Left colon (tissue), 2 donors: ENCODE measurements around the gene NF1. TPM values are rescaled to one million over a fixed set of nuclear protein-coding genes. Genes with fewer than 3 reads are reported as not detected.
A peak's percentile ranks its signal among the peaks of the same experiment; 100 is the strongest.
"Not testable (repeated sequence)": the region's sequence is repeated elsewhere in the genome, so short reads cannot be mapped to it uniquely, and the experiment has no call there.

Experiments used
- ATAC-seq: fragments of 200-7000 bp; cut with Tn5 transposase; one replicate; pipeline ENCODE4 v1.9.1; 2020; ENCODE audit warnings: mild to moderate bottlenecking, moderate library complexity
- DNase-seq, 2 donors: peaks; one replicate each; pipeline ENCODE4 v3.0.0-alpha.2; 2020
- intact Hi-C, 2 donors: fragments of 100-400 bp; cut with DNase I in 1 of 2; cut with micrococcal nuclease in 1 of 2; formaldehyde crosslinking; loops; one replicate each; pipeline versions ENCODE4 v1.11.2 to v1.14.0; 2022; cut with DNase I, micrococcal nuclease
- total RNA-seq, 2 donors: library from RNA; stranded (reverse); fragmentation: NEBNext Ultra II Directional; extraction: Animal tissue kit (Norgen Biotek cat#: 25700); gene quantifications; one replicate each; pipeline ENCODE4 v1.2.1, GENCODE V29; 2021
- donor health status: DM: no; HTN: no; CAD: no.
- donor health status: DM: yes; HTN: yes; CAD: no.

NF1 gene
- total RNA-seq, 2 donors from 2014 or later = 48.9 to 61.4 TPM

DNA sequence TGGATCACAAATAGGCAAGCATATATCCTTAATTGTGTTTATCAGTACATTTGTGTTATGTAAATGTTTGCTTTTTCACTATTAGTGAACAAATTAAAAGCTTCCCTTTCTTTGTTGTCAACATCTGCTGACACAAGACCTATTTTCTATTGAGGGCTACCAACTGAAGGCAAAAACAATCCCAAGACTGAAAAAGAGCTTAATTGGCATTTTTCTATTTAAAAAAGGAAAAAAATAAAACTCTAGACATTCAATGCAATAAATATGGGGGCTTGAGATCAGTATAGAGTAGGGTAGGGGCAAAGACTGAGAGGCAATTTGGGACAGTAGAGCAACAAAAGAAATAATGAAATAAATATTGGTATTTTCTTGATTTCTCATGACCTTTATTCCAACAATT lies 178.0 kb downstream of the NF1 start:
- no peak for ATAC-seq
- intact Hi-C loops = no loop called here
- DNase-seq = no peak

- intact Hi-C loops = no loop called here
- ATAC-seq (no peak), DNase-seq (no peak)
Observed at GRCh38 chr17:31273516-31273915, 178.7 kb downstream of the NF1 start.

GRCh38 chr17:31274252-31274651 lies 179.5 kb downstream of the NF1 start:
- ATAC-seq (no peak), DNase-seq (no peak)
- intact Hi-C loops = no loop called here

GRCh38 chr17:31275116-31275515 lies 180.3 kb downstream of the NF1 start:
- DNase-seq (no peak), ATAC-seq (no peak)
- intact Hi-C loops = no loop called here

GRCh38 chr17:31279401-31279800 lies 184.6 kb downstream of the NF1 start:
- ATAC-seq (no peak), DNase-seq (no peak)
- intact Hi-C loops = no loop called here

- DNase-seq = no peak
- no peak for ATAC-seq
- intact Hi-C loops = no loop called here
Observed at GRCh38 chr17:31281061-31281460, 186.3 kb downstream of the NF1 start.

DNA sequence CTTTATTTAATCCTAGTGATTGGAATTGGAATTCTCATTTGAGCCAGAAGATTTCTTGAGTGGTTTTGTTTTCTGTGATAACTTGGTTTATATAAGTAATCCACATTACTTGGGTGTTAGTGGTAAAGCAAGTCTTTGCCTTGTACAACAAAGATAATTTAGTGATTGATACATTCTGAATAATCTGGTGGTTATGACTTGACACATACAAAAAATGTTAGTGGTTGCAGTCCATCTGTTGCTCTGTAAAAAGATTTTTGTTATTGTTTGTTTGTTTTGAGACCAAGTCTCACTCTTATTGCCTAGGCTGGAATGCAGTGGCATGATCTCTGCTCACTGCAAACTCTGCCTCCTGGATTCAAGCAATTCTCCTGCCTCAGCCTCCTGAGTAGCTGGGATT lies 189.1 kb downstream of the NF1 start:
- DNase-seq (no peak), ATAC-seq (no peak)
- intact Hi-C loops = no loop called here

DNA sequence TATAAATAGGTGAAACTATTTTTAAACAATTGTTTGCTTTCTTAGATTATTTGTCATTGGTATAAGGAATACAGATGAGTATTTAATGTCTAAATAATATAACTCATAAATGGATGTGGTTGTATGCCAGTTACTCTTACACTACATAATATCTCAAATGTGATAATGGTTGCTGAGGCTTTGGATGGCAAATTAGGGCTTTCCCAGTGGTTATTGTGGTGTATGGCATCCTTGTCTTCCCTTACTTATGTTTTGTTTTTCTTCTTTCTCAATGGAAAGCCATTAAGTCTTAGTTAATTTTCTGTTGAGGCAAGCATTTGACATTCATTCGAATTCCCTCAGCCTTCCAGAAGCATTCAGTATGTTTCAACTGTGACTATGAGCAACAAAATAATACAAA lies 191.8 kb downstream of the NF1 start:
- intact Hi-C loops = no loop called here
- ATAC-seq (no peak), DNase-seq (no peak)

DNA sequence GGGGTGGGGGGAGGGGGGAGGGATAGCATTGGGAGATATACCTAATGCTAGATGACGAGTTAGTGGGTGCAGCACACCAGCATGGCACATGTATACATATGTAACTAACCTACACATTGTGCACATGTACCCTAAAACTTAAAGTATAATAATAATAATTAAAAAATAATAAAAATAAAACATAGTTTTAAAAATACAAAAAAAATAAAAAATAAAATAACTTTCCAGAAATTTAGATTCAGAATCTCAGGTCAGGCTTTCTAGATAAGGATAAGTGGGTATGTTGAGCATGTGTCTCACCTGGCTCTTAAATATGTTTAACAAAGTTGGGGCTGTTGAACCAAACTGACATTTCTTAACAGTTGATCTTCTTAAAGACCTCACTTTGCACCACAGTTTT lies 193.2 kb downstream of the NF1 start:
- ATAC-seq, DNase-seq, intact Hi-C loops: not testable (repeated sequence)

DNA sequence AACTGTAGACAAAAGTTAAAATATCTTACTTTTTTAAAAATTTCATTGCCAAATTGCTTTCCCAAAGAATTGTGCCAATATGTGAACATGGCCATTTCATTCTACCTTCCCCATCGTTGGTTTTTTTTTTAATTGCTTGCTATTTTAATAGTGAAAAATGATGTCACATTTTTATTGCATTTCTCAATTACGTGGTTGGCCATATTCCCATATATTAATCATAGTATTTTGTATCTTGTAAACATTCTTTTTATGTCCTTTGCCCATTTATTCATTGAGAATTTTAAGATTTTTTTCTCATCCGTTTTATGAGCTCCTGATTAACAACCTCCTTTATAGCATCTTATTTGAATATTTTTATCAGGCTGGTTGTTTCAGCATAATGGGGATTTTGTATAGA lies 195.0 kb downstream of the NF1 start:
- no peak for DNase-seq
- no peak for ATAC-seq
- intact Hi-C loops = no loop called here

GRCh38 chr17:31291820-31292219 lies 197.0 kb downstream of the NF1 start:
- no peak for ATAC-seq

GRCh38 chr17:31293581-31293980 lies 198.8 kb downstream of the NF1 start:
- no peak for ATAC-seq
- no peak for DNase-seq
- intact Hi-C loops = no loop called here

More at GRCh38 chr17:31291820-31292219, 197.0 kb downstream of the NF1 start:
- no peak for DNase-seq
- intact Hi-C loops = no loop called here

DNA sequence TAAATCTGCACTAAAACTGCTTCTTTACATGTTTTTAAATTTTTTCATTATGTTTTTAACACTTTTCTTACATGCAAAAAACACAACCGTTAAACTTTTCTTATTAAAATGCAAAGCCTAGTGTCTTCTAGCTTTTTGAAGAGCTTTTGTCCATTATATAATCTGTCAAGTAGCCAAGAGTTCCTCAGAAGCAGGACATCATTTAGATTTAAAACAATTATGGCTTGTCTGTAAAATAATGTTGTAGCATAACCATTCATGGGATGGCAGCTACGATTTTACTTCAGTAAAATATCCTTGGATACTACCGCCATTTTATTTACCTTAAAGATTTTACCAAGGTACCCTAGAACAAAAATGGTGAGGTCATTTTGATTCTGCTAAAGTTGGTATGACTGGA lies 199.5 kb downstream of the NF1 start:
- intact Hi-C loops = no loop called here
- DNase-seq (no peak), ATAC-seq (no peak)

DNA sequence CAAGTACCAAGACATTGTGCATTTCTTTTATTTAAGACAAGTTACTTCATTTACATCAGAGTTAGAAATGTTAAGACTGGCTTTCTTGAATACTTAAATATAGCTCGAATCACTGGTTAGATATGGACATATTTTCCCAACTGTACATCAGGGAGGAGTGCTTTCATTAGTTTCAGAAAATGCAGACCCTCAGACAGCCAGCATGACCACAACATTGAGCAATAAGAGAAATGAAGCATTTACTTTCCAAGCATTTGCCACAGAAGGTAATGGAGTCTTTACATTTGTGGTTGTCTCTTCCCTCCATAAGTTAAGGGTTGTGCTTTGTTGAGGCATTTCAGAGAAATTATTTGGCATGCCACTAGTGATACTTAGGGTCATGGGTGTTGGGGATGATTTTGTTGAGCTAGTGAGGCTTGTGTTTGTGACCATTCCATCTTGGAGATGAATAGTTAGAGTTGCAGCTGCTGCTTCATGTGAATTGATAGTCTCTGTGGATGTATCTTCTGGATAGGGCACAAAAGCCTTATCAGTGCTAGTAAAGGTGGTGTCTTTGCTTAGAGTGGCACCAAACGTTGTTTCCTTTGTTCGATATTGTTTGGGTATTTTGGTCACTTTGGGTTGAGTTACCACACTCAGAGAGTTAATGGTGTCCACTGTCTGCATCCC lies 200.2 kb downstream of the NF1 start:
- intact Hi-C loops = no loop called here
- no peak for DNase-seq
- no peak for ATAC-seq

DNA sequence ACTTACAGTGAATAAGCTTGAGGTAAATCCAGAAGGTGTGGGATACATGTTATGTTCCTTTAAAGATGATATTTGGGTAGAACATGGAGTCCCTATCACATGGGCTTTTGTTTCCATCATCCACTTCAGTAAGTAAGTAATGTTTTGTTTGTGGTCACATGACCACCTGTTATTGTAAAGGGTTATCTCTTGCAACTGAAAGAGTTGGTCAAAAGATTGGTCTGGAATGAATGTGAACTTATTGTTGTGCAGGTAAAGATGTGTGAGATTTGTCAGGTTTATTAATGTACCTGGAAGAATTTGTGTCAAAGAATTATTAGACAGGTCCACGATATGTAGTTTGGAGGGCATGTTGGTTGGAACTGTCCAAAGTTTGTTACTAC lies 200.7 kb downstream of the NF1 start:
- DNase-seq (no peak), ATAC-seq (no peak)
- intact Hi-C loops = no loop called here

DNA sequence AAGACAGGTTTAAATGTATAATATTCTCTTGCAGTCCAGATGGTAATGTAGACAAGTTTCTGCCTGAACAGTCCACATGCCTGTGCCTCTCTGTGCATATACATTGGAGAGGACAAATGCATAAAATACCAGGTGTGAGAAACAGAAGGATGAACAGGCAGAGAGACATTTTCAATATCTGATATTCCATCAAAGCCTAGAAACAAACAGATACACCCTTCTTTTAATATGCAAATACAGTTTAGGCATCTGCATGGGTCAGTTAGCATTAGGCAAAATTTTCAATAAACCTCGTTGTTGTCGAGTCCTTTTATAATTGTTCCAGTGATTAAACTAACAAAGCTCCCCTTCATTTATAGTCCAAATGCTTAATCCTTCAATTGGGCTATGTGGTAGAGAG lies 201.4 kb downstream of the NF1 start:
- DNase-seq = no peak
- intact Hi-C loops = no loop called here
- no peak for ATAC-seq

DNA sequence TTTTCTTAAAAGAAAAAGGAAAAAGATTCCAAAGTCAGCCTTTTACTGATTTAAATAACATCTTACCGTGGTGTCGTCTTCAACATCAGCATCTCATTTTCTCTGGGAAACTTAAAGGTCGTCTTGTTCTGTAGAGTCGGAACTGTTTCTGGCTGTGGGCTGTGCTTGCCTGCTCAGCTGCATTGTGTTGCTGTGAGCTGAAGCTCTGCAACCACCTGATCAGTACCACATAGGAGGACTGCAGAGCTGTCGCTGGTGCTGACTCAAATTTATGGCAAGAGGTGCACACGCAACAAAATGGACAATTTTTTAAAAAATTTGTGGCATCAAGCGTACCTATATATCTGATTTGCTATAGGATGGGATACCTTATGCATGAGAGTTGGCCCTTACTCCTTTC lies 202.3 kb downstream of the NF1 start, which contains the start of gene OMG:
Gene OMG (minus strand): TSS at position 150 of the 400 bp plus-strand sequence. CDS start 908 bp downstream, outside the sequence.
- intact Hi-C loops = no loop called here
- DNase-seq (no peak), ATAC-seq (no peak)

GRCh38 chr17:31299624-31300023 lies 204.8 kb downstream of the NF1 start:
- no peak for ATAC-seq
- intact Hi-C loops = no loop called here
- DNase-seq = no peak

DNA sequence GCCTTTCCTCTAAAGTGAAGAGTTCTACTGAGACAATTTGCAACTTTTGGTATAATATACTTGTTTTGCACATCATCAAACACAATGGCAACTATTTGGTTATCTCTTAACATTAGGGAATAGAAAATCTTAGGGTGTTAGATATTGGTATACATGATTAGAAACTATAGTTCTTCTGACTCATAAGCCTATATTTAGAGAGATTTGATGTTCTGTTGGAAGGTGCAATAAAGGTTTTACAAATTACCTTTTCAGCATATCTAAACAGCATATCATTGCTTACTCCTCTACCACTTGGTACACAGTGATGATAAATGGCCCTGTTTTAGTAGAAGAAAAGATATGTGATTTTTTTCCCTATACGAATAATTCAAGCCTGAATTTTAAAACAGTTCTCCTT lies 212.9 kb downstream of the NF1 start:
- ATAC-seq (no peak), DNase-seq (no peak)
- intact Hi-C loops = no loop called here

- intact Hi-C loops = no loop called here
- ATAC-seq (peak; percentile 85), DNase-seq (no peak)
Observed at GRCh38 chr17:31308372-31309334, 213.9 kb downstream of the NF1 start.
